GM18873 (cell line): ENCODE results near the gene IKBKE.

Experiments
- ATAC-seq: cut with Tn5 transposase; IDR thresholded peaks from one replicate; pipeline ENCODE4 v1.9.1; 2021; ENCODE audit warnings: mild to moderate bottlenecking, moderate library complexity, moderate number of reproducible peaks; ENCODE audit not compliant: unreplicated experiment, low FRiP score

IKBKE gene

DNA sequence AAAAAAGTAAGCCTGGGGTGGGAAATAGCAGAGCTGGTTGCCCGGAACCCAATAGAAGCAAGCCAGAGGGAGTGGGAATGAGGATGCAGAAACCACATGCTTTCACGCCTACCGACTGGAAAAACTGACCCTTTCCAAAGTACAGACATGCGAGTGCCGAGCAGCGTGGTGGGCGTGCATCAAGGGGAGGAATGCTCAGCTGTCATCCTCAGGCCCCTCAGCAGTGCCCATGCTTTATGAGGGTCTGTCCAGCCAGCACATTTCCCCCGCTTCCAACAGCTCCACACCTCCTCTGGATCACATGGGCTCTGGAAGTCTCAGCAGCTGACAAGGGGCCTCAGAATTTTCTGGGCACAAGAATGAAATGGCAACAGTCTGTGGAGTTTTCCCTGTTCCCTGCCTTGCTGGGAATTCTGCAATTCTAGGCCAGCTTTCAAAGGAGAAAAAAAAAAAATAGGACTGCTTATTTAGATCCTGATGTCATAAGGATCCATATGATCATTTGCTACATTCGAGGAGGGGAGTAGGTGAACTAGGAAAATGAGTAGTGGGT is 19.1 kb upstream of the IKBKE start:
- no peak for ATAC-seq

DNA sequence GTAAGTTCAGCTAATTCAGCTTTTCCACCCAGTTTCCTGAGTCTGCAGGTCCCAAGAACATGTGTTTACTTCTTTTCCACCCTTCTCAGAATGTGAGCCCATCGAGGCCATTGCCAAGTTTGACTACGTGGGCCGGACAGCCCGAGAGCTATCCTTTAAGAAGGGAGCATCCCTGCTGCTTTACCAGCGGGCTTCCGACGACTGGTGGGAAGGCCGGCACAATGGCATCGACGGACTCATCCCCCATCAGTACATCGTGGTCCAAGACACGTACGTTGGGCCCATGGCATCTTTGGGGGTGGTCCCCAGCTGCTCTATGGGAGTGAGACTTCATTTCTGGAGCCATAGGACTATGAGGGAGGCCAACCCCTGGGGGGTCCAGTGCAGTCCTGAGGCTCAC is 17.2 kb upstream of the IKBKE start:
- no peak for ATAC-seq

DNA sequence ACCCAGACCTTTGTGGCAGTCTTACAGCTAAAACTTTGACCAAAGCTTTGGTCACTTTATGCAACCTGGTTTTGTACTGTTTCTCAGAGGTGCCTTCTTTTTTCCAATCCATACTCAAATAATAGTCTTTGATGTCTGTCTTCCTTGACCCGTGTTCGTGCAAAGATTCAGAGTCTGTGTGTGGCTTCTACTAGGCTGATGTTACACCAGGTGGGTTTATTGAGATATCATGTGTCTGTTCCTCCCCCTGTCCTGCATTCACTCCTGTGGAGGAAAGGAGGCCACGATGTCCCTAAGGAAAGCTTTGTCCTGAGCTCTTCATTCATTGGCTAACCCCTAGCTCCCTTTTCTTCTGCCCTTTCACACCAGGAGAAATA is 15.0 kb upstream of the IKBKE start:
- ATAC-seq: no peak

DNA sequence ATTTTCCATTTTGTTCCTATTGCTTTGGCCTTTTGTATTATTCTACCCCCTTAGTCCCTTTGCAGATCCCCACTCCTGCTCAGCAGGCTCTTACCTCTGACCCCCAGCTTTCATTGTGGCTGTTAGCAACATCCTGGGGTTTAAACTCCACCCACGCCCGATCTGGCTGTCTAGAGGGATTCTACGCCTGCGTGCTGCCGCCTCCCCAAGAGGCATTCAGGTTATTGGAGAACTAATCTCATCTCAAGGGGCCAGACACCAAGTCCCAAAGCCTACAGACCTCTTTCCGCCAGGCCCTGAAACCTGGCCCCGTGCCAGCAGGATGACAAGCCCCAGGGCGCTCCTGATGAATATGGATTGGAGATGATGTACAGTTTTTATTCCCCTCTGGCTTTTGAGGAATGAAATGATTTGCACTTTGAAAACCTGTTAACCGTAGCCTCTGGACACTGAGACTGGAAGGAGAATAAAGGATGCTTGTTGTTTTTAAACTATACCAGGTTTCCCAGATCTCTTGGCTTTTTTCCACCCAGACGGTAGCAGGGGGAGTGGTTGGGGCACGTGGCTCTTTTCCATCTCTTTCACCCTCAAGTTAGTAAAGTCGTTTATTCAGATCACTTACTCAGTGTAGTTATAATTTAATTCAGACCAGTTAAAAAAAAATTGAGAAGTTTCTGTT is 14.5 kb upstream of the IKBKE start:
- ATAC-seq: no peak

DNA sequence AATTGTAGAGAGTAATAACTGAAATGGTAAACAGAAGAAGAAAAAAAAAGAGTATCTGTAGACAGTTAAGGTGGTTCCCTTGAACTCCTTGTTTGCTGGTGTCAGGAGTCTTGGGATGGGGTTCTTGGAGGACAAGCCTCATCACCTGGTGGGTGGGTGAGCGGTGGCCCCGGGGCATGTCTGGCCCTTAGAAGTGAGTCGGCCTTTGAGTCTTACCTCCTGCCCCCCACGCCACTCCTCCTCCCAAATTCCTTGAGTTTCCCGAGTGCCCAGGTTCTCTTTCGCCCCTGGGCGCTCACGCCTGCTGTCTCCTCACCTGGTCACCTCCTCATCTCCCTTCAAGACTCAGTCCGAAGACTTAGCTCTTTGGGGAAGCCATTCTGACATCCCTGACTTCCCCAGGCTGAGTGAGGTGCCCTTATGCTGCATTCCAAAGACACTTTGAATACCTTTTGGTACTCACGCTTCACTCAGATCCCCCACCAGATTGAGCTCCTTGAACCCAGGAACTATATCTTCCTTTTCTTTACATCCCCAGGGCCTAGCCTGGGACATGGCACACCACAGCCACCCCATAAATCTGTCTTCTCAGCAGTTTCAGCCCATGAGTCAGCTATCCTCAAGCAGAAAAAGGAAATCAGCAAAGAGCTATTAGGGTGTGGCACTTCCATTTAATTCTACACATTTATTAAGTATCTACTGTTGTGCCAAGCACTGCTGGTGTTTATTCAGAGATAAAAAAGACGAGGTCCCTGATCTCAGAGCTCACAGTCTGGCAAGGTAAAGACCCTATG is 13.5 kb upstream of the IKBKE start:
- ATAC-seq: no peak

DNA sequence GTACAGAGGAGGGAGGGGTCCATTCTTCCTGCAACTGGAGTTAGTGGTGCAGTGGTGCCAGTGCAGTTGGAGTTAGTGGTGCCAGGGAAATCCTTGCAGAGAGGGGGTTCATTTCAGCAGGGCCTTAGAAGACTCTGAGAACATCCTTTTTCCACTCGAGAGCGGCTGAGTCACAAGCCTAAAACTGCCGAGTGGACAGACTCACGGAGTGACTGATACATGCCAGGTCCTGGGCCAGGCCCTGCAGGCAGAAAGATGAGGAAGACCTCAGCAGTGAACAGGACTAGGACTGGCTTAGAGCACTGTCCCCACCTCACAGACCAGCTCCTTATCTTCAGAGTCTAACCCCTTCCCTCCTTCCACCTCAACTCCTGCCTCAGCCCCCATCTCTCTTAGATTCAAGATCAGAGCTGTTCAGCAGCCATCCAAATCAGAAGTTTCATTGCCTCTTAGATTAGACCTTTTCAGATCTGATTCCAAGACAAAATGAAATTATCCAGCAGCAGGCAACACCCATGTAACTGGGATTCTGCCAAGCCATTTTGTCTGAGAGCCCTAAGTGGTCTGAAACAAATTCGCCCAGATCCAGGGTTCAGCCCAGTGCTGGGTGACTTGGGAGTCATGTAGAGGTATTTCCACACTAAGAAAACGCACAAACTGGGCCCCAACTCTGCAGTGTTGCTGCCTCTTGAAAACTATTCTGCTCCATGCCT is 12.7 kb upstream of the IKBKE start:
- ATAC-seq: no peak

DNA sequence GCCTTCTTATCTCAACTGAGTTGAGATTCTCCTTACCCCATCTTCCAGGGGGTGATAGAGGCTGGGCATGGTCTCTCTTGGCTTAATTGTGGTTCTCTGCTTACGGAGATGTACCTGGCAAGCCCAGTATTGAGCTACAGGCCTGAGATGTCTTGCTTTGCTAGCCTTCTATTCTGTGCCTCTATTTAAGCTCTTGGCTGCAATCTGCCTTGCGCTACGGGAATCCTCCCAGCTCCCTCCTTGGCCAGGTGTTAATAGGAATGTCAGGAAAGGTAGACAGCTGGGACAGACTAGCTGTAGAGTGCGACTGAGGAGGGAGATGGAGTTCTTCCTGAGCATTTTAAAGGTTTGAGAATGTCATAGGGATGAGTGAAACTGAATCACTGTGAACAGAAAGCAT is 10.6 kb upstream of the IKBKE start:
- no peak for ATAC-seq

DNA sequence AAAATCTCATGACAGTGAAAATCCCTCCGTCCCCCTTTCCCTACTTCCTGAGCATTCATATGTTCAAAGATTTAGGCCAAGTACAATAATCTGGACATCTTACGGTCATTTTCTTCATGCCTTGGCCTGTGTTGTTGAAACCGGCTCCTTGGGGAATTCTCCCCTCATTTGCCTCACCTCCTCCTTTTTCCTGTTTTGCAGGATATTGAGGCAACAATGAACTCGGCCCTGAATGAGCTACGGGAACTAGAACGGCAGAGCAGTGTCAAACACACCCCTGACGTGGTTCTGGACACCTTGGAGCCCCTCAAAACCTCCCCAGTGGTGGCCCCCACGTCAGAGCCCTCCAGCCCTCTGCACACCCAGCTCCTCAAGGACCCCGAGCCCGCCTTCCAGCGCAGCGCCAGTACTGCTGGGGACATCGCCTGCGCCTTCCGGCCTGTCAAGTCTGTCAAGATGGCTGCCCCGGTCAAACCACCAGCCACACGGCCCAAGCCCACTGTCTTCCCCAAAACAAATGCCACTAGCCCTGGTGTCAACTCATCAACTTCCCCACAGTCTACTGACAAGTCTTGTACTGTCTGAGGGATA is 9.3 kb upstream of the IKBKE start:
- ATAC-seq: no peak

DNA sequence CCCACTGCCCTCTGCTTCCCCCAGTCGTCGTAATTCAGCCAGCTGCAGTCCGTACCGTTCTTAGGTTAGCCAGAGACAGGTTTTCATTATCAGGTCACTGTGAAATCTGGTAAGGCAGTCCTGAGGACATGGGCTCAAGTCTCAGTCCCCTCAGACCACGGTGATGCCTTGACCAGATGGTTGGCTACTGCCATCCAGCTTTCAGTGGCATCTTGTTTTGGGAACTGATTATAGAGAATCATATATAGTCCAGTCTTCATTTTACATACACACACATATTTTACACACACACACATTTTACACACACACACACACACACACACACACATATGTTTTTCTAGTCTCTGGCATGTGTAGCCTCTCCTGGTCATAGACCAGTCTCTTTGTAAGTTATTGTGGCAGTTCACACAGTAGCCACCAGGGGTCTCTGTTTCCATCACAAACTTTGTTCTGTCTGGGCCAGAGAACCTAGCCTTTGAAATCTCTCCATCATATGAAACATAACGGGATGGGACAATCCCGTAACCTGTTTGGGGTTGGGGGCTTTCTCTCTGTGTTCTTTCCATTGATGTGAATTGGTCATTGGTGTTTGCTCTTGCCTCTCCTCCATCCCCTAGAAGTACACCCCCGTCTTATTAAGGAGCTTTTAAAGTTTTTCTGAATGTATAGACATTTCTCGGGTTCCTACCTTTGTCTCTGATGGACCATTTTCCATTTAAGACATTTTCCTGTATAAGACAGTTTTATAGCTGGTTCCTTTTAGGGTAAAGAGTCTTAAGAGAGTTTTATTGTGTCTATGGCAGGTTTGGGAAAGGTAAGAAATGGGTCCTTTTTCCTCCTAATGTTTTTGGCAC is 8.4 kb upstream of the IKBKE start:
- peak; percentile 57 for ATAC-seq

DNA sequence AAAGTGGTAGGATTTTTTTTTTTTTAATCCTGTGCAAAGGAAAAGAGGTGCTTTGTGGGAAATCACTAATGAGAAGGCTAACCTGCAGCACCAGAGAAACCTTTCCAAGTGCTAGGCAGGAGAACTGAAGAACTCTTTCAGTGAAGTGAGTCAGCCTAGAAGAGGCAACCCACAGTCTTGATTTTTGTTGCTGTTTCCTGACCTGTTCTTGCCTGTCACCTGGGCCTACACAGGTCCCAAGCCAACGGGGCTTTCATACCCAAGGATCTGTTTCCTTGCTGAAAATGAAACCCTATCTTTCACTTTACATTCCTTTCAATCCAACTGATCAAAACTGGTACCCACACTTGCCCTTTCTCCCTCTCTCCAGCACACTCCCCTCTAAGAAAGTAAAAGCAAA is 7.1 kb upstream of the IKBKE start:
- ATAC-seq: no peak

DNA sequence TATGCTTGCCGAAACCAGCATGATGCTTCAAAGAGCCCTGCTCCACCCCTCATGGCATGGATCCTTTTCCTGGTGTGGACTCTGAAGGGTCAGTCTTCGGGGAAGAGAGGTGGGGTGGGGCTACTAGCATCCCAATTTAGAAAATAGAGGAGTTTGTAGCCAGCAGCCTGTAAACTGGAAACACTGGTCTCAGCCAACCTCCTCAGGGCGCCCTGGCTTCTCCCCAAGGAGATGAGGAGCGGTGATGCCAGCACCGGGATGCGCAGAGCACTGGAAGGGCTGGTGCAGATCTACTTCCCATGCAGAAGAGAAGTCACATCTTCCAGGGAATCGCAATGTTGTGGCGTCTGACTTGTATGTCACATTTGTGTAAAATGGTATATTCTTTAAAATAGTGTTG is 6.4 kb upstream of the IKBKE start:
- ATAC-seq: no peak

DNA sequence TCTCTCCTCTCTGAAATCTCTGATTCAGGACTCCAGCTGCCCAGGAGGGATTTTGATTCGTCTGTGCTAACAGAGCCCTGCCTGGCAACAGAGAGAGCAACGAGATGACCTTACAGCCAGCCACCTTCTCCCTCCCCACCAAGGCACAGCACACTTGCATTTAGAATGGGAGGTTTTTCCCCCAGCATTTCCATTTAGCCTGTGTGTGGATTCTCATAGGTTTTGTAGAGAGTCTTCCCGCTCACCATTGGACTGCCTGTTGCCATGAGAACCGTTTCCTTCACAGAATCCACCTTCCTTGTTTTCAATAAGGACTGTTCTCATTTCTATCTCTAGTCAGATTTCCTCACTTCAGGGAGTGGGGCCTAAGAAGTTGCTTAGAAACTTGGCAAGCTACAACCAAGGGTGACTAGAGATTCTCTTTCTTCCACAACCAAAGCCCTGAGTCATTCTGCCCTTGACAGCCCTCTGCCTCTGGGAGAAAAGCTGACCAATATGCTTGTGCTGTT is 5.8 kb upstream of the IKBKE start:
- no peak for ATAC-seq

DNA sequence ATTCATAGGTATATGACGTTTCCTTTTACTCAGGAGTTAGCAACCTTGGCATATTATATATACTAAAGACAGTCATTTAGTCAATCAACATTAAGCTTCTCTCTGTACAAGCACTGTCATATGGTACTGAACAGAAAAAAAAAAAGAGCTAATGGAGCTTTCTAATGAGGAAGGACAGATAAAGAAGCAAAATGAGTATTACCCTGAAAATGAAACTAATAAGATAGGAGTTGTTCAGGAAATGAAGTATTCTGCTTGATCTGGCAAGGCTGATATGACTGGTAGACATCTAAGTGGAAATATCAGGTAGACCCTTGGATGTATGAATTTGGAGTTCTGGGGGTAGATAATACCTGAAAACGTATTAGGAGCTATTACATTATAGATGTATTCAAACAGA is 4.3 kb upstream of the IKBKE start:
- no peak for ATAC-seq

DNA sequence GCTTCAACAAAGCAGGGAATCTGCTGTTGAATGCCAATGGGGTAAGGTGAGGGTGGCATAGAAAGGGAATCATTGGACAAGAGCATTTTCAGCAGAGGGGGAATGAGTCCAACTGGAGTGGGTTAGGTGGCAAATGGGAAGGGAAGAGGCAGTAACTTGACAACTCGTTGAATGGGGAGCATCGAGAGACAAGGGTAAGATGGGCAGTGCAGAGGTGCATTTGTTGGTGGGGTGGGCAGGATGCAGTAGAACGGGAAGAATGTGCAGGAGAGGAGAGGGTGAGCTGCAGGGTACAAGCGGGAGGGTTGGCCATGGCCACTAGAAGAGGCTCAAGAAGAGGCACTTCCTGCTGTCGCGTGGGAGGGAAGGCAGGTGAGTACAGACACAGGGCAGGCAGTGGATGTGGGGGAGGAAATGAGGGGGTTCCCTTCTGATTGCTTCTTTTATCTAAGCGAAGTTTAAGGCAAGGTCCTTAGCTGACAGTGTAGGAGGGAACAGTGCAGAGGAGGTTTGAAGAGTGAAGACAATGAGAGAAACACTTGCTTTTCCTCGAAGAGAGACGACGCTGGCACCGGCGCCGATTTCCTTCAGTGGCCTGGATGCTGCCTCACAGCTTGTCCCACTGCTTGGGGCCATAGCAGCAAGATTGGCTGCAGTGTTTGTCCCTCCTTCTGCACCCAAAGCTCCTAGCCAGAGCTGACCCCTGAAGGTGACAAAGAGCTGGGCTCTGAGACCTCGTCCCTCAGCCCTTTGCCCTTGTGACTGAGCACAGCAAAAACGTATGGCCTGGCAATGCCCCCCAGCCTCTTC is 3.2 kb upstream of the IKBKE start:
- no peak for ATAC-seq

DNA sequence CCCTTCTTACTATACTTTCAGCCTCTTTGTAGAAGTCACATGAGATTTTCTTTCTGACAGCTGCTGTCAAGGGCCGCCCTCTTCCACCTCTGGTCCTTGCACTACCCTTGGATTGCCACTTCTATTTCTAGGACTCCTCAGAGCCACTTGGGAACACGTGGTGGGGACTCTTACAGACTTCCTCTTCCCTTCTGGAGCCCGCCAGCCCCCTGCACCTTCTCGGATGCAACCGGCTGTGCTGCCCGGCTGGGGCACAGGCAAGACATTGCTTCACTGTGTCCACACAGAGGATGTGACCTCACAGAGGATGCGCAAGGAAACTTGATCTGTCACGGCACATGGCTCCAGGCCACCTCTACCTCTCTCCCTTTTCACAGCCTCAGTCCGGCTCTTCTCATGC is 2.4 kb upstream of the IKBKE start:
- ATAC-seq: no peak

DNA sequence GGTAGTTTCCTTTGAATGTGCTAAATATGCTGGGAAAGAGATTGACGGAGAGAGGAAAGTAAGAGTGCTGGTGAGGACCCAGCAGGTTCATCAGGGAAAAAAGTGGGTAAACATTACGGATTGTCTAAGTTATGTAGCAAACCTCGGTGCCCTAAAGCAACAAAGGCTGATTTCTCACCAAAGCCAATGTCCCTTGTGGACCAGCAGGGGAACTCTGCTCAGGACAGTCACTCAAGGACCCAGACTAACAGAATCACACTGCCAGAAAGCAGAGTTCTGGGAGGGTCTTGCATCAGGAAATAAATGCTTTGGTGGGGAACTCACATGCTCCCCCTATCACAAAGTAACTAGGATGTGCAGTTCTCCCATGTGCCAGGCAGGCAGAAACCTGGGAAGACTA is 1.7 kb upstream of the IKBKE start:
- no peak for ATAC-seq

DNA sequence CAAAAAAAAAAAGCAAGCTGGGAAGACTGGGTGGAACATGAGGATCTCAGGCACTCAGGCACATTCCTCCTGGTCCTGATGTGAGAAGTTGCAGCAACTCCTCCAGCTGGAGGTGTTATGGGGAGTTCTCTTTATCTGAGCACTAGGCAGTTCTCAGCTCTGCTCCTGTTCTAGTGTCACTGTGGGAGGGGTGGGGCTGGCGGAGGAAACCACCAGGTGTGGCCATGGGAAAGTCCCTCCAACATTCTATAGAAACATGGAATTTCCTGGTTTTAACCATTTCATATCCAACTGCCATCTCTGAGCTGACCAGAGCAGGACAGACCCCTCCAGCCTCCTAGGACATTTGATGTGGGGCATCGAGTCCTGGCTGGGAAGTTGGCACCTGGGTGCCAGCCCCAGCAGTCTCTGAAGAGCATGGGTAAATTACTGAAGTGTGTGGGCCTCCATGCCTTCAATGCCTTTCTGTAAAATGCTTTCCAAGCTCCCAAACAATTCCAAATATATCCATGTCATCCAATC is 804 bp upstream of the IKBKE start:
- no peak for ATAC-seq

DNA sequence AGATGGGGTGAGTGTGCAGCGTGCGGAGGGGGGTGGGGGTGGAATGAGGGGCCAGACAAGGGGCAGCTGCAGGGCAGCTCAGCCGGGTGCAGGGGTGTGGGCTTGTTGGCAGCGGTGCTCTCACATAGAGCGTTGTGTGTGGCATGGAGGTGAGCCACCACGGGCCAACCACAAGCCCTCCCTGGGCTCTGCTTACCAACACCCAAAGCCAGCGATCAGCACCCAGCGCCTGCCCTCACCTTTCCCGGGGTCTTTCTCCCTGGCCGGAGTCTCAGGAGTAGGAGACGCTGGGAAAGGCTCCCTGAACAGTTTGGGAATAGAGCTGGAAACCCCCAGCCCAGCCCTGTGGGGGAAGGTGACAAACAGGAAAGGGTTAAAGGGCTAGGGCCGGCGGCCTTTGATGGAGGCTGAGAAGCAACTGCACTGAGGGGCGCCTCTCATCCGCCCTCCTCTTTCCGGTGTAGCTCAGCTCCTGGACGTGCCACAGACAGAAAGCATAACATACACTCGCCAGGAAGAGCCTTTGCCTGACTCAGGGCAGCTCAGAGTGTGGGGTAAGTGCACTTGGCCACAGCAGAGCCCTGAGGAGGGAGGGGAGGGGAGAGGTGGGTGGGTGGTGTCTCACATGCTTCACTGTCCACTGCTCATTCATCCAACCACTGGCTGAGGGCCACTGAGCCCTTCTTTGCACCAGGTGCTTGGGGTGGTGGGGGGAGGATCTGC is 577 bp downstream of the IKBKE start:
- no peak for ATAC-seq
